ENCODE data around the gene BTBD9.

DNA sequence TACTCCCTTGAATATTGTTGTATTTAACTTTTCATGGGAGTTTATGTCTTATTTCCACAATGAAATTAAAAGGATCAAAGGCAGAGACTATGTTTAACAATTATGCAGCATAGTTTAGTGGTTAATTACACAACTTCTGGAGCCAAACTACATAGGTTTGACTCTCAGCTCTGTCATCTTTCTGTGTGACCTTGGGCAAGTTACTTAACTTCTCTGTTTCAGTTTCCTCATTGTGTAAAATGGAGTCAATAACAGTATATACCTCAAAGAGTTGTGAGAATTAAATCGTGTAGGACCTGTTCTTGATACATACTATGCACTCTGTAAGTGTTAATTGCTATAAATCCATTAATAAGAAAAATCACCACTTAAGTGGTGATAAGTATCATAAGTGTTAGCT is 48.3 kb downstream of the BTBD9 start:
- TF ChIP-seq, protein P1, sequence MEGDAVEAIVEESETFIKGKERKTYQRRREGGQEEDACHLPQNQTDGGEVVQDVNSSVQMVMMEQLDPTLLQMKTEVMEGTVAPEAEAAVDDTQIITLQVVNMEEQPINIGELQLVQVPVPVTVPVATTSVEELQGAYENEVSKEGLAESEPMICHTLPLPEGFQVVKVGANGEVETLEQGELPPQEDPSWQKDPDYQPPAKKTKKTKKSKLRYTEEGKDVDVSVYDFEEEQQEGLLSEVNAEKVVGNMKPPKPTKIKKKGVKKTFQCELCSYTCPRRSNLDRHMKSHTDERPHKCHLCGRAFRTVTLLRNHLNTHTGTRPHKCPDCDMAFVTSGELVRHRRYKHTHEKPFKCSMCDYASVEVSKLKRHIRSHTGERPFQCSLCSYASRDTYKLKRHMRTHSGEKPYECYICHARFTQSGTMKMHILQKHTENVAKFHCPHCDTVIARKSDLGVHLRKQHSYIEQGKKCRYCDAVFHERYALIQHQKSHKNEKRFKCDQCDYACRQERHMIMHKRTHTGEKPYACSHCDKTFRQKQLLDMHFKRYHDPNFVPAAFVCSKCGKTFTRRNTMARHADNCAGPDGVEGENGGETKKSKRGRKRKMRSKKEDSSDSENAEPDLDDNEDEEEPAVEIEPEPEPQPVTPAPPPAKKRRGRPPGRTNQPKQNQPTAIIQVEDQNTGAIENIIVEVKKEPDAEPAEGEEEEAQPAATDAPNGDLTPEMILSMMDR (IDR thresholded peaks at IDR 0.05) = no peak
- TF ChIP-seq POLR2A (IDR thresholded peaks at IDR 0.05) = no peak
